HepG2 (cell line): ENCODE measurements around the gene WIZ. TPM values are rescaled to one million over a fixed set of nuclear protein-coding genes. Genes with fewer than 3 reads are reported as not detected.

Experiments used
- AGO2 ChIP-seq: fragments of 200-400 bp; formaldehyde crosslinking; optimal IDR thresholded peaks from 2 replicates; pipeline ENCODE3; 2017; ENCODE audit warnings: mild to moderate bottlenecking, low read depth, low read length, moderate library complexity
- CCAR2 ChIP-seq: fragments of 200-400 bp; formaldehyde crosslinking; optimal IDR thresholded peaks from 2 replicates; pipeline ENCODE3; 2018; ENCODE audit warnings: low read depth, mild to moderate bottlenecking, low read length, moderate library complexity
- HMGXB3 ChIP-seq: sonication (generic); formaldehyde crosslinking; IDR thresholded peaks from 2 replicates; pipeline ENCODE4 v1.4.0; 2020; ENCODE audit warnings: missing genetic modification reagents, borderline replicate concordance
- MAF1 ChIP-seq: sonication (generic); formaldehyde crosslinking; IDR thresholded peaks from 2 replicates; pipeline ENCODE4 v1.5.0; 2020; ENCODE audit warnings: missing genetic modification reagents, borderline replicate concordance
- MED1 ChIP-seq: sonication (generic); formaldehyde crosslinking; IDR thresholded peaks from 2 replicates; pipeline ENCODE4 v1.4.0; 2020; ENCODE audit warnings: missing genetic modification reagents
- MIXL1 ChIP-seq: IDR thresholded peaks from 2 replicates; pipeline ENCODE4 v1.6.1; 2016
- NR0B2 ChIP-seq: sonication (generic); formaldehyde crosslinking; IDR thresholded peaks from 2 replicates; pipeline ENCODE4 v1.4.0; 2020; ENCODE audit warnings: mild to moderate bottlenecking, missing genetic modification reagents
- POGZ ChIP-seq: sonication (generic); formaldehyde crosslinking; IDR thresholded peaks from 2 replicates; pipeline ENCODE4 v1.4.0; 2020; ENCODE audit warnings: mild to moderate bottlenecking, missing genetic modification reagents
- SUZ12 ChIP-seq: fragments of 150-350 bp; IDR thresholded peaks from 2 replicates; pipeline ENCODE4 v1.6.1; 2014; ENCODE audit warnings: low read depth, low read length
- TCF12 ChIP-seq, 2 experiments: fragments of 450-650 bp in 1 of 2; sonication (generic) in 1 of 2; formaldehyde crosslinking in 1 of 2; IDR thresholded peaks; 2 replicates each; pipeline versions ENCODE4 v1.6.1 to v1.8.0; 2017 to 2022; ENCODE audit warnings: antibody characterized with exemption in 1 of 2, mild to moderate bottlenecking in 1 of 2, missing genetic modification reagents in 1 of 2, moderate library complexity in 1 of 2
- THAP7 ChIP-seq: sonication (generic); formaldehyde crosslinking; IDR thresholded peaks from 2 replicates; pipeline ENCODE4 v1.8.1; 2023; ENCODE audit warnings: mild to moderate bottlenecking, missing genetic modification reagents
- ZBTB7A ChIP-seq: sonication (generic); formaldehyde crosslinking; IDR thresholded peaks from 2 replicates; pipeline ENCODE4 v1.8.0; 2022; ENCODE audit warnings: mild to moderate bottlenecking, missing genetic modification reagents
- ZNF275 ChIP-seq: sonication (generic); formaldehyde crosslinking; IDR thresholded peaks from 2 replicates; pipeline ENCODE4 v1.8.0; 2022; ENCODE audit warnings: missing genetic modification reagents, mild to moderate bottlenecking, inconsistent platforms, borderline replicate concordance
- ZNF501 ChIP-seq: sonication (generic); formaldehyde crosslinking; IDR thresholded peaks from 2 replicates; pipeline ENCODE4 v1.5.1; 2020; ENCODE audit warnings: mild to moderate bottlenecking, moderate library complexity, missing genetic modification reagents
- ZNF841 ChIP-seq: sonication (generic); formaldehyde crosslinking; IDR thresholded peaks from 2 replicates; pipeline ENCODE4 v1.8.1; 2023; ENCODE audit warnings: missing genetic modification reagents, borderline replicate concordance
- polyA plus RNA-seq, 8 experiments: library from polyadenylated mRNA; depleted of rRNA in 3 of 8; stranded (reverse) in 7 of 8; unstranded in 1 of 8; fragments of >200 nt; fragmentation: Illumina TruSeq in 4 of 8; extraction: Trizol in 4 of 8; gene quantifications; 2 replicates each; pipeline versions ENCODE4 v1.2.1 to v1.2.3, GENCODE V29; 2011 to 2016; ENCODE audit warnings: low read depth in 4 of 8, missing spikeins in 1 of 8, mixed read lengths in 1 of 8; ENCODE audit not compliant: insufficient read depth in 1 of 8
- total RNA-seq, 5 experiments: library from RNA; depleted of rRNA; stranded (reverse); fragments of >200 nt; fragmentation: Illumina TruSeq; extraction: Trizol; gene quantifications; 2 replicates each; pipeline ENCODE4 v1.2.3, GENCODE V29; 2016; ENCODE audit warnings: low read depth in 1 of 5
- TF ChIP-seq, protein P1 (sequence below): sonication (generic); formaldehyde crosslinking; IDR thresholded peaks from 2 replicates; pipeline ENCODE4 v1.8.0; 2022; ENCODE audit warnings: mild to moderate bottlenecking, missing genetic modification reagents, moderate library complexity

WIZ gene
- total and polyA plus RNA-seq, 2 of the 13 experiments (the other 11 are each of a cell fraction or from before 2014, with no cell fraction given) = 4.7 to 4.8 TPM

GRCh38 chr19:15379083-15379998 is 70.4 kb downstream of the WIZ start, which contains the start of gene AKAP8 (continued):
- TF ChIP-seq HMGXB3 (CRISPR knock-in tag) = peak; percentile 92
- 0 out of 2 replicates have a peak, but pooled peaks have one; percentile 5 for TF ChIP-seq ZNF841 (CRISPR knock-in tag)
- TF ChIP-seq THAP7 (CRISPR knock-in tag) = no peak
- no peak; the same call in 1 of the 2 replicates for TF ChIP-seq ZNF275 (CRISPR knock-in tag)
- peak; percentile 43 for TF ChIP-seq MED1
- 0 out of 2 replicates have a peak, but pooled peaks have one; percentile 29 for TF ChIP-seq NR0B2
- no peak; the same call in 1 of the 2 replicates for TF ChIP-seq MAF1 (CRISPR knock-in tag)
- TF ChIP-seq TCF12 (IDR thresholded peaks at IDR 0.05) = no peak
- TF ChIP-seq TCF12 (CRISPR knock-in tag; IDR thresholded peaks at IDR 0.05) = 0 out of 2 replicates have a peak, but pooled peaks have one; percentile 35
- TF ChIP-seq ZBTB7A (CRISPR knock-in tag) = peak; percentile 28; the same call in 1 of the 2 replicates
- TF ChIP-seq AGO2 = peak; percentile 98
- TF ChIP-seq, protein P1, sequence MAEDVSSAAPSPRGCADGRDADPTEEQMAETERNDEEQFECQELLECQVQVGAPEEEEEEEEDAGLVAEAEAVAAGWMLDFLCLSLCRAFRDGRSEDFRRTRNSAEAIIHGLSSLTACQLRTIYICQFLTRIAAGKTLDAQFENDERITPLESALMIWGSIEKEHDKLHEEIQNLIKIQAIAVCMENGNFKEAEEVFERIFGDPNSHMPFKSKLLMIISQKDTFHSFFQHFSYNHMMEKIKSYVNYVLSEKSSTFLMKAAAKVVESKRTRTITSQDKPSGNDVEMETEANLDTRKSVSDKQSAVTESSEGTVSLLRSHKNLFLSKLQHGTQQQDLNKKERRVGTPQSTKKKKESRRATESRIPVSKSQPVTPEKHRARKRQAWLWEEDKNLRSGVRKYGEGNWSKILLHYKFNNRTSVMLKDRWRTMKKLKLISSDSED (CRISPR knock-in tag) = 0 out of 2 replicates have a peak, but pooled peaks have one; percentile 72
- no peak for TF ChIP-seq ZNF501 (CRISPR knock-in tag)
- peak; percentile 62 for TF ChIP-seq SUZ12
- TF ChIP-seq POGZ (CRISPR knock-in tag) = peak; percentile 49; the same call in 1 of the 2 replicates
- TF ChIP-seq MIXL1 = peak; percentile 50; the same call in 1 of the 2 replicates
- no peak for TF ChIP-seq CCAR2
